ENCODE data around the gene MYL4.

DNA sequence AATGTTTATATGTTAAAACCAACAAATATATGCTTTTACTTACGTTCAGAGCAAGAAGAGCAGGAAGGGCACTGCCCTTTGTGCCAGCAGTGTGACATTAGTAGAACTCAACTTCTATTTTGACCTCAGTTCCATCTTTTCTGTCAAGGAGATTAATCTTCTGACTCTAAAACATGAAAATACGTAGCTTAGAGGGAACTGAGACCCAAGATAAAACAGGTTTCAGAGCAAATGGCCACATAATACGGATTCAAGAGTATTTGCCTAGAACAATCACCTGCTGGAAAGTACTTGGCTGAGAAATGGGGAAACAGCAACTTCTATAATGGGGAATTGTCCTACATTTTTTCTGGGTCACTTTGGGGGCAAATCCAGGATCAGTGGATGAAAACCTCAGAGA, 22.2 kb downstream of the MYL4 start:
- TF ChIP-seq, protein P1, sequence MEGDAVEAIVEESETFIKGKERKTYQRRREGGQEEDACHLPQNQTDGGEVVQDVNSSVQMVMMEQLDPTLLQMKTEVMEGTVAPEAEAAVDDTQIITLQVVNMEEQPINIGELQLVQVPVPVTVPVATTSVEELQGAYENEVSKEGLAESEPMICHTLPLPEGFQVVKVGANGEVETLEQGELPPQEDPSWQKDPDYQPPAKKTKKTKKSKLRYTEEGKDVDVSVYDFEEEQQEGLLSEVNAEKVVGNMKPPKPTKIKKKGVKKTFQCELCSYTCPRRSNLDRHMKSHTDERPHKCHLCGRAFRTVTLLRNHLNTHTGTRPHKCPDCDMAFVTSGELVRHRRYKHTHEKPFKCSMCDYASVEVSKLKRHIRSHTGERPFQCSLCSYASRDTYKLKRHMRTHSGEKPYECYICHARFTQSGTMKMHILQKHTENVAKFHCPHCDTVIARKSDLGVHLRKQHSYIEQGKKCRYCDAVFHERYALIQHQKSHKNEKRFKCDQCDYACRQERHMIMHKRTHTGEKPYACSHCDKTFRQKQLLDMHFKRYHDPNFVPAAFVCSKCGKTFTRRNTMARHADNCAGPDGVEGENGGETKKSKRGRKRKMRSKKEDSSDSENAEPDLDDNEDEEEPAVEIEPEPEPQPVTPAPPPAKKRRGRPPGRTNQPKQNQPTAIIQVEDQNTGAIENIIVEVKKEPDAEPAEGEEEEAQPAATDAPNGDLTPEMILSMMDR (IDR thresholded peaks at IDR 0.05; ENCODE audit: low read length) = no peak
- no peak for TF ChIP-seq EZH2 (IDR thresholded peaks at IDR 0.05; ENCODE audit: borderline replicate concordance, low read length)
